ENCODE measurements around the gene PDRG1. TPM values are rescaled to one million over a fixed set of nuclear protein-coding genes. Genes with fewer than 3 reads are reported as not detected.
A peak's percentile ranks its signal among the peaks of the same experiment; 100 is the strongest.

Gene PDRG1
- total RNA-seq, 2 donors from 2014 or later: 20.4 to 24.4 TPM

DNA sequence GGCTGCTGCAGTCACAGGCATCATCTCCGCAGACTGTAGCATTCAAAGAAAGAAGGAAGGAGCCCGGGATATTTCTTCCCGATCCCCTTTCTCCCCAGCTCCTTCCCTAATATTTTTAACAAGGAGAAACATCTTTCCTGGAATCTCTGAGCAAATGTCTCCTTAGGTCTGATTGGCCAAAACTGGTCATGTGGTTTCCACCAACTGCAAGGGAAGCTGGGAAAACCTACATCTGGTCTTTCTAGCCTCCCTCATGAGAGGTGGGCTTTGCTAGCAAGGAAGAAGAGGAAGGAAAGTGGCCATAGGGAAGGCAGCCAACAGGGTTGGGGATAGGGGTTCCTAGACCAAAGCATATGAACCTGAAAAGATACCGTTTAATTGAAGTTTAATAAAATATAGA lies 35.1 kb downstream of the PDRG1 start:
- H3K27ac ChIP-seq (ENCODE audit: low read depth, low read length): no peak overlapping the region
- H3K36me3 ChIP-seq (ENCODE audit: control insufficient read depth, insufficient read depth, low read length): no peaks in the 10 kb centered on the region
- H3K9me3 ChIP-seq (ENCODE audit: control insufficient read depth, low read length): peaks cover 6% of the 10 kb centered on the region
- Mint-ChIP-seq H3K4me3 (no peak overlapping the region), H3K27me3 (ENCODE audit: insufficient read depth) (no peaks in the 10 kb centered on the region), H3K27ac (no peak overlapping the region), H3K36me3 (ENCODE audit: low read depth) (no peaks in the 10 kb centered on the region), H3K4me1 (peaks cover 4% of the 10 kb centered on the region), H3K9me3 (no peaks in the 10 kb centered on the region)
- no peaks in the 10 kb centered on the region for H3K4me1 ChIP-seq (ENCODE audit: control insufficient read depth, insufficient read depth, low read length)
- TF ChIP-seq, protein P1, sequence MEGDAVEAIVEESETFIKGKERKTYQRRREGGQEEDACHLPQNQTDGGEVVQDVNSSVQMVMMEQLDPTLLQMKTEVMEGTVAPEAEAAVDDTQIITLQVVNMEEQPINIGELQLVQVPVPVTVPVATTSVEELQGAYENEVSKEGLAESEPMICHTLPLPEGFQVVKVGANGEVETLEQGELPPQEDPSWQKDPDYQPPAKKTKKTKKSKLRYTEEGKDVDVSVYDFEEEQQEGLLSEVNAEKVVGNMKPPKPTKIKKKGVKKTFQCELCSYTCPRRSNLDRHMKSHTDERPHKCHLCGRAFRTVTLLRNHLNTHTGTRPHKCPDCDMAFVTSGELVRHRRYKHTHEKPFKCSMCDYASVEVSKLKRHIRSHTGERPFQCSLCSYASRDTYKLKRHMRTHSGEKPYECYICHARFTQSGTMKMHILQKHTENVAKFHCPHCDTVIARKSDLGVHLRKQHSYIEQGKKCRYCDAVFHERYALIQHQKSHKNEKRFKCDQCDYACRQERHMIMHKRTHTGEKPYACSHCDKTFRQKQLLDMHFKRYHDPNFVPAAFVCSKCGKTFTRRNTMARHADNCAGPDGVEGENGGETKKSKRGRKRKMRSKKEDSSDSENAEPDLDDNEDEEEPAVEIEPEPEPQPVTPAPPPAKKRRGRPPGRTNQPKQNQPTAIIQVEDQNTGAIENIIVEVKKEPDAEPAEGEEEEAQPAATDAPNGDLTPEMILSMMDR (conservative IDR thresholded peaks at IDR 0.05): no peak
- no peaks in the 10 kb centered on the region for H3K27me3 ChIP-seq (ENCODE audit: control insufficient read depth, insufficient read depth, low read length, poor library complexity, severe bottlenecking)
- H3K4me3 ChIP-seq (ENCODE audit: low read length): no peak overlapping the region
- DNase-seq: peak; percentile 37
- H3K9ac ChIP-seq (ENCODE audit: extremely low read depth, low read length, poor library complexity, severe bottlenecking): no peak overlapping the region
- 88 to 100% methylated on average over 2 to 3 of the region's 4 CpGs for WGBS, 2 experiments (ENCODE audit: insufficient coverage in 1 of 2, insufficient read length in 1 of 2)

GRCh38 chr20:31915491-31916280 lies 36.2 kb downstream of the PDRG1 start:
- Histone ChIP-seq H3K9ac (ENCODE audit: extremely low read depth, low read length, poor library complexity, severe bottlenecking) (no peak overlapping the region), H3K4me1 (ENCODE audit: control insufficient read depth, insufficient read depth, low read length) (no peaks in the 10 kb centered on the region), H3K4me3 (ENCODE audit: low read length) (no peak overlapping the region), H3K27ac (ENCODE audit: low read depth, low read length) (no peak overlapping the region), H3K9me3 (ENCODE audit: control insufficient read depth, low read length) (peaks cover 6% of the 10 kb centered on the region), H3K36me3 (ENCODE audit: control insufficient read depth, insufficient read depth, low read length) (no peaks in the 10 kb centered on the region), H3K27me3 (ENCODE audit: control insufficient read depth, insufficient read depth, low read length, poor library complexity, severe bottlenecking) (no peaks in the 10 kb centered on the region)
- WGBS, 2 experiments (ENCODE audit: insufficient coverage in 1 of 2, insufficient read length in 1 of 2): 89 to 93% methylated on average over 6 to 7 of the region's 7 CpGs
- no peaks in the 10 kb centered on the region for H3K36me3 Mint-ChIP-seq (ENCODE audit: low read depth)
- DNase-seq: peak; percentile 29
- peaks cover 9% of the 10 kb centered on the region for H3K4me1 Mint-ChIP-seq
- TF ChIP-seq, protein P1 (conservative IDR thresholded peaks at IDR 0.05): no peak
- H3K9me3 Mint-ChIP-seq: no peaks in the 10 kb centered on the region
- H3K27me3 Mint-ChIP-seq (ENCODE audit: insufficient read depth): no peaks in the 10 kb centered on the region
- H3K4me3 Mint-ChIP-seq: no peak overlapping the region
- no peak overlapping the region for H3K27ac Mint-ChIP-seq

GRCh38 chr20:31914170-31914569 lies 37.7 kb downstream of the PDRG1 start:
- H3K27ac Mint-ChIP-seq: no peak overlapping the region
- WGBS, 2 experiments (ENCODE audit: insufficient coverage in 1 of 2, insufficient read length in 1 of 2): 87 to 100% methylated on average over 1 to 5 of the region's 5 CpGs

More at GRCh38 chr20:31914170-31914569, 37.7 kb downstream of the PDRG1 start:
- no peak for DNase-seq
- no peaks in the 10 kb centered on the region for H3K27me3 ChIP-seq (ENCODE audit: control insufficient read depth, insufficient read depth, low read length, poor library complexity, severe bottlenecking)
- no peaks in the 10 kb centered on the region for H3K27me3 Mint-ChIP-seq (ENCODE audit: insufficient read depth)
- H3K36me3 ChIP-seq (ENCODE audit: control insufficient read depth, insufficient read depth, low read length): no peaks in the 10 kb centered on the region
- H3K27ac ChIP-seq (ENCODE audit: low read depth, low read length): no peak overlapping the region
- H3K9me3 ChIP-seq (ENCODE audit: control insufficient read depth, low read length): peaks cover 6% of the 10 kb centered on the region
- no peaks in the 10 kb centered on the region for H3K9me3 Mint-ChIP-seq
- peaks cover 9% of the 10 kb centered on the region for H3K4me1 Mint-ChIP-seq
- no peaks in the 10 kb centered on the region for H3K4me1 ChIP-seq (ENCODE audit: control insufficient read depth, insufficient read depth, low read length)
- H3K36me3 Mint-ChIP-seq (ENCODE audit: low read depth): no peaks in the 10 kb centered on the region
- TF ChIP-seq, protein P1 (conservative IDR thresholded peaks at IDR 0.05): no peak
- H3K4me3 Mint-ChIP-seq: no peak overlapping the region
- H3K9ac ChIP-seq (ENCODE audit: extremely low read depth, low read length, poor library complexity, severe bottlenecking): no peak overlapping the region
- H3K4me3 ChIP-seq (ENCODE audit: low read length): no peak overlapping the region
